ENCODE data around the gene CDK16. TPM values are rescaled to one million over a fixed set of nuclear protein-coding genes. Genes with fewer than 3 reads are reported as not detected.

CDK16 gene
- total and polyA plus RNA-seq, 10 donors = 18.4 to 75.3 (median 55.7) TPM

- no peaks in the 10 kb centered on the region for H3K9me3 ChIP-seq
- peak; percentile 55 for DNase-seq
- peaks cover 0 to 79% (median 53%) of the 10 kb centered on the region in 6 donors for H3K36me3 ChIP-seq
- 87 to 99% (median 95%) methylated on average over 20 to 34 of the region's 34 CpGs for WGBS, 5 donors
- H3K4me3 ChIP-seq = no peak overlapping the region
- TF ChIP-seq POLR2AphosphoS5 (IDR thresholded peaks at IDR 0.05) = peak in 1 of 3 donors; percentile 27
- TF ChIP-seq, protein P1, sequence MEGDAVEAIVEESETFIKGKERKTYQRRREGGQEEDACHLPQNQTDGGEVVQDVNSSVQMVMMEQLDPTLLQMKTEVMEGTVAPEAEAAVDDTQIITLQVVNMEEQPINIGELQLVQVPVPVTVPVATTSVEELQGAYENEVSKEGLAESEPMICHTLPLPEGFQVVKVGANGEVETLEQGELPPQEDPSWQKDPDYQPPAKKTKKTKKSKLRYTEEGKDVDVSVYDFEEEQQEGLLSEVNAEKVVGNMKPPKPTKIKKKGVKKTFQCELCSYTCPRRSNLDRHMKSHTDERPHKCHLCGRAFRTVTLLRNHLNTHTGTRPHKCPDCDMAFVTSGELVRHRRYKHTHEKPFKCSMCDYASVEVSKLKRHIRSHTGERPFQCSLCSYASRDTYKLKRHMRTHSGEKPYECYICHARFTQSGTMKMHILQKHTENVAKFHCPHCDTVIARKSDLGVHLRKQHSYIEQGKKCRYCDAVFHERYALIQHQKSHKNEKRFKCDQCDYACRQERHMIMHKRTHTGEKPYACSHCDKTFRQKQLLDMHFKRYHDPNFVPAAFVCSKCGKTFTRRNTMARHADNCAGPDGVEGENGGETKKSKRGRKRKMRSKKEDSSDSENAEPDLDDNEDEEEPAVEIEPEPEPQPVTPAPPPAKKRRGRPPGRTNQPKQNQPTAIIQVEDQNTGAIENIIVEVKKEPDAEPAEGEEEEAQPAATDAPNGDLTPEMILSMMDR (IDR thresholded peaks at IDR 0.05 in 8 of 11, conservative IDR thresholded peaks at IDR 0.05 in 3 of 11) = no peak
- H3K4me1 ChIP-seq = no peaks in the 10 kb centered on the region
- intact Hi-C loops (cut with DNase I; ENCODE audit: low total_unique reads) = no loop called here
- H3K27me3 ChIP-seq (replicated peaks in 1 of 7) = peaks cover 0 to 9% (median 0%) of the 10 kb centered on the region in 7 donors
- no peak overlapping the region for H3K27ac ChIP-seq
Observed at GRCh38 chrX:47170861-47171692, 47.4 kb upstream of the CDK16 start.

GRCh38 chrX:47171996-47172395 is 46.5 kb upstream of the CDK16 start:
- Histone ChIP-seq H3K9me3 (no peaks in the 10 kb centered on the region), H3K27me3 (replicated peaks in 1 of 7) (peaks cover 0 to 9% (median 0%) of the 10 kb centered on the region in 7 donors), H3K4me1 (no peaks in the 10 kb centered on the region), H3K4me3 (no peak overlapping the region), H3K27ac (no peak overlapping the region), H3K36me3 (peaks cover 0 to 88% (median 60%) of the 10 kb centered on the region in 6 donors)
- WGBS, 5 donors = 79 to 100% (median 97%) methylated on average over 2 of the region's 2 CpGs
- peak; percentile 3 for DNase-seq
- intact Hi-C loops (cut with DNase I; ENCODE audit: low total_unique reads) = no loop called here
- TF ChIP-seq, protein P1 (IDR thresholded peaks at IDR 0.05 in 8 of 11, conservative IDR thresholded peaks at IDR 0.05 in 3 of 11) = no peak
- TF ChIP-seq POLR2A (IDR thresholded peaks at IDR 0.05) = no peak
- no peak for TF ChIP-seq POLR2AphosphoS5 (IDR thresholded peaks at IDR 0.05)

GRCh38 chrX:47172549-47172948 is 45.9 kb upstream of the CDK16 start:
- no peak overlapping the region for H3K27ac ChIP-seq
- no peaks in the 10 kb centered on the region for H3K4me1 ChIP-seq
- WGBS, 5 donors = 73 to 96% (median 86%) methylated on average over 7 of the region's 7 CpGs
- H3K36me3 ChIP-seq = peaks cover 0 to 93% (median 65%) of the 10 kb centered on the region in 6 donors
- no peaks in the 10 kb centered on the region for H3K9me3 ChIP-seq
- intact Hi-C loops (cut with DNase I; ENCODE audit: low total_unique reads) = no loop called here
- H3K4me3 ChIP-seq = no peak overlapping the region
- peaks cover 0 to 9% (median 0%) of the 10 kb centered on the region in 7 donors for H3K27me3 ChIP-seq (replicated peaks in 1 of 7)
- TF ChIP-seq, protein P1 (IDR thresholded peaks at IDR 0.05 in 8 of 11, conservative IDR thresholded peaks at IDR 0.05 in 3 of 11) = no peak
- TF ChIP-seq POLR2AphosphoS5 (IDR thresholded peaks at IDR 0.05) (no peak), POLR2A (IDR thresholded peaks at IDR 0.05) (no peak)
- peak; percentile 33 for DNase-seq
